Bone marrow (tissue), 2 donors: Measurements from ENCODE around the gene PAPOLB.

Experiments used
- DNase-seq, 2 donors: peaks; one replicate each; lab custom pipeline; 2025; lab: John Stamatoyannopoulos, UW

PAPOLB gene

DNA sequence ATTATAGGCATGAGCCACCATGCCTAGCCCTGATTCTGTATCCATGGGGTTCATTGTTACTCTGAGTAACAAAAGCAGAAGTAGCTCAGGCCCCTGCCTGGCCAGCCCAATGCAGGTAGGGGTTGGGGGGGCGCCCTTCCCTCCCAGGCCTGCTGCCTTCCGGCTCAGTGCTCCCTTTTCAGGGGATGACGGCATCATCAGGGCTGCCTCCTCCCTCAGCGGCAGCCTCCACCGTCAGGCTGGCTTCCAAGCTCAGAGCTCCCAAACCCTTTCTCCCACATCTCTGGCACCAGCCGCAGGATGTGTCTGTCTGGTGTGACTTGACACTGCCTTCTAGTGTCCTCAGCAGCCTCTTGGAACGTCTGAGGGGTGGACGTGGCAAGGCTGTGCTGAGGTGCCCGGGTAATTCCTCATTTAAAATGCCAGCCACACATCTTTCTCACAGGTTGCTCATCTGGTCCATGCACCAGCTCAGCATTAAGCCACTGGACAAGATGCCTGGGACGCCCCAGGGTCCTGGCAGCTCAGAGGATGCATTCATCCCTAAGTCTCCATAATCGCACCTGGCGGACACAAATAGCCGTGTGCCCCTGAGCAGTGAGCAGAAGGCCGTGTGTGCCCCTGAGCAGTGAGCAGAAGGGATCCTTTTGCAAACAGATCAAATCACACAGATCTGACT, 38.2 kb downstream of the PAPOLB start:
- DNase-seq: no peak

DNA sequence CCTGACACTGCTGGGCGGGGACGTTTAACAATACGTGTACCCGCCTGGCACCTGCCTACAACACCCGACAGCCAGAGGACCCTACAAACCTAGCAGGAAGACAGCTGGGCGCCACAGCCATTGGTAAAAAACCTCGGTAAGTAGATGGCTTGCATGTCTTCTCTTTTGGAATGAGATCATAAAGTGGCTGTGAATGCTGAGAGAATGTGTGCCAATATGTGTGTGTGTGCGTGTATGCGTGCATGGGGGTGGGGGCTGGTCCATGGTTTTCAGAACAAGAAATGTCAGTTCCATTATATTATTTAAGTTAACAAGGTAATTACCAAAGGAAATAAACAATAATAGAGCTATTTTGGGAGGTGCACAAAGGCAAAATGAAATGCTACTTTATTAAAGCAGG, 39.2 kb downstream of the PAPOLB start:
- no peak for DNase-seq

DNA sequence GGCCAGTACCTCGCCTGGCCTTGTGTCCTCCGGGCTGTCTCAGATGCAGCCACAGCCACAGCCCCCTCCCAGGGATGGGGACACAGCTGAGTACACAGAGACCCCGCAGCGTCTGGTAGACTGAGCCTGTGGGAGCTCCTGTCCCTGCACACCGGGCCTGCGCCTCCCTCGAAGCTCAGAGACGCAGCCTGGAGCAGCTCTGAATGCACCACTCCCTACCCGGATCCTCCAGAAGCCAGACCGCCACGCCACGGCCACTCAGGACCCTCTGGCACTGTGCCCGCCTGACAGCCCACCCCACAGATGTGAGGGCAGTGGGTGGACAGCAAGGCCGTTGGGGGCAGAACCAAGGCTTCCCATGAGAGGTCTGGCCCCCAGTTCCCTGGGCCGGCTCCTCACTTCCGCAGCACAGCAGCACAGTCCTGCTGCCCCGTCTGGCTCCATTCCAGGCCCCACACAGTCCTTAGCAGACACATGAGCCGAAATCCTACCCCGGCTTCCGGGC, 40.8 kb downstream of the PAPOLB start:
- no peak for DNase-seq

DNA sequence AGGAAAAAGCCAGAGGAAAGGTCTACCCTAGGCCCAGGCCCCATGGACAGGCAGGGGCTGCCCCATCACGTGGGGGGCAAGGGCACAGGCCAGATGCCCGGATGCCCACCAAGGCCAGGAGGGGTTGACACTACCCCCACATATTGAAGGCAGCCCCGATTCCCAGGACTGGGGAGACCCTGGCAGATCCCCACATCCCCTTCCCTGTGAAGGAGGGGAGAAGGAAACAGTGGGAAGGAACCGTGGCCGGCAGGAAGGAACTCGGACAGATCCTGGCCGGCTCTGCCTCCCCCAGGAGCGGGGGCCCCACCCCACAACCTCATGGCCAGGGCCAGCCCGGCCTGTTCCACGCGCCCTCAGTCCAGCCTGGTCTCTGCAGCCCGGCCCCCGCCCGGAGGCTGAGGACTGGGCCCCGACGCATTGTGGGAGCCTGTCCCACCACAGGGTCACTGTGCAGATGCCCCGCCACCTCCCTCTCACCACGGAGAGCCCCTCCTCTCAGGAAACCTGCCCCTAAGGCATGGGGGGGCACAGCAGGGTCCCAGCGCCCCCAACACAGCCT, 41.3 kb downstream of the PAPOLB start:
- no peak for DNase-seq

DNA sequence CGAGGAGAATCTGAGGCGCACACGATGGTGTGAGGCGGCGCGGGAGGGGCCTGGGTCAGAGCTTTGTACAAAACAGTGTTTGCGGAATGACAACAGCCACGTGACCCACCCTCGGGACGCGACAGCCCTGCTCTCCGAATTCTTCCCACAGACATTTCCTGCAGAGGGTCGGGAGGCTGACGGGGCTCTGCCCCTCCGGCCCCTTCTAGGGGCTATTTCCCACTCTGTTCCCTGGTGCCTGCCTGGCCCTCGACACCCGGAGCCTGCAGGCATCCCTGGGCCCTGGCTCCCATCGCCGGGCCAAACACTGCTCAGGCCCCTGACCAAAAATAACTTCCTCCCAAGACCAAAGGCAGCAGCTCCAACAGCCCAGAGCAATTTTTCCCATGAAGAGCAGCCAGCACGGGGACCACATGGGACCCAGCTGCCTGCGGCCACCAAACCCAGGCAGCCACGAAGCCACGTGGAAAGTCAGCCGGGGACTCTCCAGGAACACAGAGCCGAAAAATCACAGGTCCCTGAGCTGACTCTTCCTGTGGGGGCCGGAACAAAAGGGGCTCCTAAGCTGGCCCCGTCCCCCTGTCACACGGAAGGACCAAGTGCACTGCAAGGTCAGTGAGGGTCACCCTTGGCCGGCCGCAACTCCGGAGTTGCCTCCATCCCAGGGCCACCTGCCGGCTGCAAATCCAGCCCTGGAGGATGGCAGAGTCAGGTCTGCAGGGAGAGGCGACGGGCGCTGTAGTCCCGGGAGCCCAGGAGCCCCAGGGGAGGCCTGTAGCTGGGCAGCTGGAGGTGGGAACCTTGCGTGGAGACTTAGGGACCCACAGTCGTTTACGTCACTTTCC, 42.0 kb downstream of the PAPOLB start:
- DNase-seq: no peak

DNA sequence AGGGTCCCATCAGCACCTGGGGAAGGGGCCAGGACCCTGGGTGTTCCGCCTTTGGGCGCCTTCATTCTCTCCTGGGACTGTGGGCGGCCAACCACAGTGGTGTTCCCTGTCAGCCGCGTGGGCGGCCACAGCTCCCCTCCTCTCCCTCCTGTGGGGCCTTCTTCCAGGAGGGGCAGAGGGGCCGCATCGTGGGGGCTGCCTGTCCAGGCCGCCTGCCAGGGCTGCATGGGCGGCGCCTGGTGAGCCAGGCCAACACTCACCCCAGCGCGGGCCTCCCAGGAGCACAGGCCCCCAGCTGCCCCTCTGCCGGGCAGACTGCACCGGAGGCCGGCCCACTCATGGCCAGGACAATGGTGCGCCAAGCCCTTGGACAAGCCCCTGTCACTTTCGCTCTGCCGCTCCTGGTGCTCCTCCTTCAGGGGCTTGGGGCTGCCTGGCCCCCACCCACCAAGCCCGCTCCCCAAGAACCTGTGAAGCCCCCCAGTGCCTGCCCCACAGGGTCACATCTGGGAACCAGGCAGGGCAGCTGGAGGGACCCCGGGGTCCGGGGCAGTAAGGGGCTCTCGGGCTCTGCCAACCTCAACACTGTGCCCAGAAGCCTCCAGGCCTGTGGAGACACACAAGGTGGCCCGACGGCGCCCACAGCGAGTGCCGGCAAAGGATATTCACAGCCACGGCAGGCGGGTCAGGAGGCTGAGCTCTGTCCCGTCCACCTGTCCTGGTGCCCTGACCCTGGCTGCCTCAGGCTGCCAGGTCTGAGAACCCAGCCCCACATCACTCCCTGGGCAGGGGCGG, 43.6 kb downstream of the PAPOLB start:
- DNase-seq: no peak

DNA sequence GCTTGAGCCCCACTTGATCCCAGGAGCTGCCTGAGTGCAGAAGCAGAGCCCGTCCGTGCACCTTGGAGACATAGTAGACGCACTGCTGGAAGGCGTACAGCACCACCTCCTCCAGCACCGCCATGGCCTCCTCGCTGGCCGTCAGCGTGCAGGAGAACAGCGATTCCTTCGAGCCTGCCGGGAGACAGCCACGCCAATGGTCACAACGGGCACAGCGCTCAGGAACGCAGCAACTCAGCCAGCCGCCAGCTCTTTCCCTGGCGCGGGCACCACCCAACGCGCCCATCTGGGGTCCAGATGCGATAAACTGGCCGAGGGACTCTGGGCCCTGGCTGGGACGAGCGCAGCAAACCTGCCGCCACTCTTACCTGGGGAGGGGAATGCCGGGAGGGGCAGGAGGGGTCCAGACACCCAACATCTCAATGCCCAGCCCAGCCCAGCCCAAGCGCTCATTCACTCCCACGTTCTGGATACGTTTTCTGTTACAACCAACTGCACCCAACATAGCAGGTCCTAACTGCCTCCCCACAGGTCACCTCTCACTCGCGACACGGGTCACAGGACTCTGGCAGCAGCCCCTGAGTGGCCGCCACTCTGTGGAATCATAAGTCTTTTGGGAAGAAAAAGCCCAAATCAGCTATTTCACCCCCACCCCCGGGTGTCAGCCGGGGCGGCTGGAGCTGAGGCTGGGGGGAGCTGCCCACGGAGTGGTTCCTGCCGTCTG, 44.5 kb downstream of the PAPOLB start:
- DNase-seq: no peak

DNA sequence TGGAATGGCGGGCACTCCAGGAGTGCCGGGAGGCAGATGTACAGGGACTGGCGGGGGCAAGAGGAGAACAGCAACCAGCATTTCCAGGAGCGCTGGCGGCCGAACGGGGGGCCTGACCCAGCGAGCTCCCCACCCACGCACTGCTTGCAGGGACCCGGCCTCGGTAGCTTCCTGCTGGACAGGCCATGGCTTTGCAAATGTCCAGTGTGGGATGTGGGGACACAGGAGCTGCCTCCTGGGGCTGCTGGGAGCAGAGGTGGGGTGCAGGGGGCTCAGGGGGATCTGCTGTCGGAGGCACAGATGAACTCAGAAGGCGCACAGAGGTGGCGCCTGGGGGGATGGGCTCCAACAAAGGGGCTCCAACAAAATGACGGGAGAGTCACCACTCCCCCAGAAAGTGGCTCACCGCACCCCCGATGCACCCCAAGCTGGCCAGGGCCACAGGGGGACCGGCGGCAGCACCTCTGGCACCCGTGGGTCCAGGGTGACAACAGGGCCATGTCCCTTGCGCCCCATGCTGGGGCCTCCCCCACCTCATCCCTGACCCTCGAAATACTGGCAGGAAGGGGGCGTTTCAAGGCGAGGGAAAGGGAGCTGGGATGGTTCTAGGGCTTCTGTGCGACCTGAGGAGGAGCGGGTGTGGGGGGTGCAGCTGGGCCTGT, 45.3 kb downstream of the PAPOLB start:
- no peak for DNase-seq

DNA sequence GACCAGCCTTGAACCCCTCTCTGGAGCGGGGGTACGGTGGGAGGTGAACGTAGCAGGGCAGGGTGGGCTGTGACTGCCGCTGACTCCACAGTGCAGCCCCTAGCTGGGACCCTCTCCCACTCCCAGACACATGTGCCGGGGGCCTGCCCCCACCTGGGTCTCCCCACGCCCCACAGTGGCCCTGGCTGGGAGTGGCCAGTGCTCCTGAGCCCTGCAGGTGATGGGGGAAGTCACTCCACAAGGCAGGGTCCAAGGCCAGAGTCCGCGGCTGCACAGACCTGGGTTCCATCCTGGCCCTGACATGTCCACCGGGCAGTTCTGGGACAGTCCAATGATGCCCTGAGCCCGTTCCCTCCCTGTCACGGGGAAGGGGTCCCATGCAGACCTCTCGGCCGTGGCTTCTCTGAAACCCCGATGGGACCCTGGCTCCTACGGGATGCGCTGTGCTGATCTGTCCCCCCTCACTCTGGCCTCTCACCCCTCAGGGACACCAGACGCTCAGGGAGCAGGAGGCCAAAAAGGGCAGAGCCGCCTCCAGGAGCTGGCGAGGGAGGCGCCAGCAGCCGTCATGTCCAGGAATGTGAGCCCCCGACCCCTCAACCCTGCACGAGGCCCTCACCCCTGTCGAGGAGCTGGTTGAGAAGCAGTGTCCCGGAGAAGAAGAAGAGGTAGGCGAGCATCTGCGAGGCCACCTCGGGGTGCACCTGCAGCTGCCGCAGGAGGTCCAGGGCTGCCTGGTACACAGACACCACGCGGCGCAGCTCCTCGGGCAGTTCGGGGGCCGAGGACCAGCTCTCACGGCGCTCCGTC, 46.0 kb downstream of the PAPOLB start:
- DNase-seq: no peak

DNA sequence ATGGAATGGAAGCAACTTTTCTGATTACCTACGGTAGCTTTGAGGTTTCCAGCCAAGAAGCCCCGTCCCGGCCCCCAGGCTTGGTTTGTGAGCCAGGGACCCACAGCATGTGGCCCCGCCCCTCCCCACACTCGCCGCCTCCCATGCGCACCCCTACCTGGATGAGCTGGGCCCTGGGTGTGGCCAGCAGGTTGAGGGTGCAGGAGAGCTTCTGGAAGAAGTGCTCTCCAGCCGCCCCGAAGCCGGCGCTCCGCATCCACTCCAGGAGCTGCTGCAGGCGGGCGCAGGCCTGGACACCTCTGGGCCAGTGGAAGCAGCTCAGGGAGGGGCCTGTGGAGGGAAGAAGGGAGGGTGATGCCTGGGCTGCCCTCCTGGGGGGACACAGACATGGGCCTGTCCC, 46.7 kb downstream of the PAPOLB start:
- no peak for DNase-seq

DNA sequence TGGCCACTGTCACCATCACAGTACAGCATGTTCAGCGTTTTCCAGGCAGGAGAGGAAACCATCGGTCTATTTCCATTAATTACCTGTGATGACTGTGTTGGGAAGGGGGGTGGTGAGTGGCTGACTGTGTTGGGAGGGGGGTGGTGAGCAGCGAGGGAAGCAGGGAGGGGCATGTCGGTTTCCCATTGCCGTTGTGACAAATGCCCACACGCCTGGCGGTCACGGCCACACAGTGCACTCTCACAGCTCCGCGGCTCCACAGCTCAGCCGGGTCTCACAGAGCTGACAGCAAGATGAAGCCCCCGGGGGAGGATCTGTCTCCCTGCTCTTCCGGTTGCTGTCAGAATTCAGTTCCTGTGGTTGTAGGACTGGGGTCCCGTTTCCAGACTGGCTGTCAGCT, 47.4 kb downstream of the PAPOLB start:
- no peak for DNase-seq

DNA sequence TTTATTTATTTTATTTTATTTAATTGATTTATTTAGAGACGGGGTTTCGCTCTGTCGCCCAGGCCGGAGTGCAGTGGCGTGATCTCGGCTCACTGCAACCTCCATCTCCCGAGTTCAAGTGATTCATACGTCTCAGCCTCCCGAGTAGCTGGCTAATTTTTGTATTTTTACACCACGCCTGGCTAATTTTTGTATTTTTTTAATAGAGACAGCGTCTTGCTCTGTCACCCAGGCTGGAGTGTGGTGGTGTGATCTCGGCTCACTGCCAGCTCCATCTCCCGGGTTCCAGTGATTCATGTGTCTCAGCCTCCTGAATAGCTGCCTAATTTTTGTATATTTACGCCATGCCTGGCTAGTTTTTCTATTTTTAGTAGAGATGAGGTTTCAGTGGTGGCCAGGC, 52.2 kb downstream of the PAPOLB start:
- no peak for DNase-seq

DNA sequence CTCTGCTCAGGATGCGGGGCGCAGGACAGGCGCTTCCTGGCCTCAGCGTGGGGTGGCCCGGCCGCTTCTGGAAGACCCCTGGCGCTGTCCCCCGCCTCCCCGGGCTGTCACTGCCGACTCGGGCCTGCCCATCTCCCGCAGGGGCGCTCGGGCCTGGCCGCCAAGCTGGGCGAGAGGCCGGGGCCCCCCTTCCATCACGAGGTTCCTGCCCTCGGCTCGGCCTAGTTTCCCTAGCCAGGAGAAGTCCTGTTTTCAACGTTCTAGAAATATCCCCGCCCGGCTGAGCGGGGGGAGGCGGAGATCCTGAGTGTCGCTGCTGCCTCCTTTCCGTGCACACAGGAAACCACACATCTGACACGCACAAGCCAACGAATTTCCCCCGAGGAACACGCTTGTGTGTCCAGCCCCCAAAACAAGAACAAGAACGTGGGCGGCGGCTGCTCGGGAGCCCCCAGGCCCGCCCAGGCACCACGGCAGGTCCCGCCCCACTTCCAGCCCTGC, 52.7 kb downstream of the PAPOLB start:
- DNase-seq: peak in 1 of 2 donors; percentile 40

DNA sequence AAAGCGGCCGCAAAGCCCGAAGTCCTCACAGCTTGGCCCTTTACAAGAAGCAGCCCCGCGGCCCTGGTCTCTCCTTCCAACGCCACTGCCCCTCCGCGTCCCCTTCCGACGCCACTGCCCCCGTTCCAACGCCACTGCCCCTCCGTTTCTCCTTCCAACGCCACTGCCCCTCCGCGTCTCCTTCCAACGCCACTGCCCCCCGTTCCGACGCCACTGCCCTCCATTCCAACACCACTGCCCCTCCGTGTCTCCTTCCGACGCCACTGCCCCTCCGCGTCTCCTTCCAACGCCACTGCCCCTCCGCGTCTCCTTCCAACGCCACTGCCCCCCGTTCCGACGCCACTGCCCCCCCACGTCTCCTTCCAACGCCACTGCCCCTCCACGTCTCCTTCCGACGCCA, 53.3 kb downstream of the PAPOLB start:
- no peak for DNase-seq

DNA sequence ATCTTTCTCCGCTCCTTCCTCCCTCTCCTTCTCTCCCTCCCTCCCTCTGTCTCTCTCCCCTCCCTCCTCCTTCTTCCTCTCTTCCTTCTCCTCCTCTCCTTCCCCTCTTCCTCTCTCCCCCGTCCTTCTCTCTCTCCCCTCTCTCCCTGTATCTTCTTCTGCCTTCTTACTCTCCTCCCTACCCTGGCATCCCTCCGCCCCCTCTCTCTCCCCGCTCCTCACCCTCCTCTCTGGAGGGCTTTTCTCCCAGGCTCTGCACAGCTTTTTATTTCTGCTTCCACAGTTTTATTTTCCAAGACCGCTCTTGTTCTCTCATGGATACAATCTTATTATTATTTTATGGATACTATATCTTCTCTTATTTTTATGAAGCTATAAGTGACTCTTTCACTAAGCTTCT, 53.8 kb downstream of the PAPOLB start:
- no peak for DNase-seq
